Heart right ventricle (tissue), 16 donors: Measurements from ENCODE around the gene ZGLP1. TPM values are rescaled to one million over a fixed set of nuclear protein-coding genes. Genes with fewer than 3 reads are reported as not detected.

Source experiments
- ATAC-seq, 8 donors: fragments of 200-7000 bp; cut with Tn5 transposase; one replicate each; pipeline ENCODE4 v1.9.1; 2020; ENCODE audit warnings: mild to moderate bottlenecking in 8 of 8, moderate library complexity in 8 of 8, moderate number of reproducible peaks in 1 of 8
- DNase-seq, 2 donors: peaks; one replicate each; pipeline ENCODE4 v3.0.0-alpha.2; 2020
- H3K27ac ChIP-seq, 10 donors: fragments of 200-600 bp; sonication (generic) in 2 of 10; one replicate each; pipeline versions ENCODE4 v1.5.0 to v1.8.0; 2020 to 2022; ENCODE audit warnings: mild to moderate bottlenecking in 3 of 10
- H3K27me3 ChIP-seq, 7 donors: fragments of 200-600 bp; one replicate each; pipeline ENCODE4 v1.8.0; 2021 to 2022; ENCODE audit warnings: mild to moderate bottlenecking in 2 of 7
- H3K36me3 ChIP-seq, 9 donors: fragments of 200-600 bp; sonication (generic) in 1 of 9; one replicate each; pipeline versions ENCODE4 v1.5.0 to v1.8.0; 2020 to 2022; ENCODE audit warnings: mild to moderate bottlenecking in 2 of 9
- H3K4me1 ChIP-seq, 9 donors: fragments of 200-600 bp; sonication (generic) in 1 of 9; one replicate each; pipeline versions ENCODE4 v1.5.0 to v1.8.0; 2020 to 2022; ENCODE audit warnings: mild to moderate bottlenecking in 4 of 9
- H3K4me3 ChIP-seq, 10 donors: fragments of 200-600 bp; sonication (generic) in 2 of 10; one replicate each; pipeline versions ENCODE4 v1.5.0 to v1.8.0; 2020 to 2022; ENCODE audit warnings: mild to moderate bottlenecking in 7 of 10, moderate library complexity in 2 of 10
- H3K9me3 ChIP-seq, 11 donors: fragments of 200-600 bp in 10 of 11; sonication (generic) in 2 of 11; one replicate each; pipeline versions ENCODE4 v1.5.0 to v1.8.0; 2013 to 2022; ENCODE audit warnings: mild to moderate bottlenecking in 2 of 11, control low read depth in 1 of 11, moderate library complexity in 1 of 11
- CTCF ChIP-seq, 9 donors: fragments of 200-600 bp; sonication (generic) in 2 of 9; IDR thresholded peaks; one replicate each; pipeline versions ENCODE4 v1.5.0 to v1.8.0; 2021 to 2022; ENCODE audit warnings: antibody characterized with exemption in 9 of 9, mild to moderate bottlenecking in 5 of 9, moderate library complexity in 1 of 9
- WGBS, 2 donors: extraction: QIAGEN DNeasy Blood & Tissue Kit; methylation state at CpG; one replicate each; pipeline ENCODE4 v1.1.7; 2013; ENCODE audit warnings: inconsistent platforms in 1 of 2; 5-methylcytosine and 5-hydroxymethylcytosine counted together
- intact Hi-C, 10 donors: fragments of 100-400 bp; cut with DNase I; formaldehyde crosslinking; loops; one replicate each; pipeline versions ENCODE4 v1.11.1 to v1.14.2; 2022
- polyA plus RNA-seq, 2 donors: library from polyadenylated mRNA; stranded (reverse); fragments of 200-250 nt; gene quantifications; one replicate each; pipeline ENCODE4 v1.2.3, GENCODE V29; 2013
- total RNA-seq, 10 donors: library from RNA; stranded (reverse); fragmentation: NEBNext Ultra II Directional in 3 of 10; extraction: Animal tissue kit (Norgen Biotek cat#: 25700) in 3 of 10; gene quantifications; one replicate each; pipeline versions ENCODE4 v1.2.1 to v1.2.4, GENCODE V29; 2021 to 2023
- donor health status: Arrhythmogenic right ventricular cardiomyopathy.
- donor health status: ischemic (EF 13 %, LVEDD 7.1; RV severe dilation, severe dysfunction).
- donor health status: healthy with polysubstance abuse.
- donor health status: DM: no; HTN: yes; CAD: no.
- donor health status: DM: no; HTN: no; CAD: no.
- donor health status: ischemic (EF 25% LVEDD 6.9; RV normal size, moderate dysfunction).
- donor health status: ischemic (EF 25% LVEDD 5.7; RV mildly dilated, moderate dysfunction).
- donor health status: healthy.
- donor health status: DM: yes; HTN: yes; CAD: no.
- donor health status: Ischemic cardiomyopathy.
- donor health status: ischemic (EF 35%, LVEDD 5.7; RV mildly dilated, moderate dysfunction).
- donor health status: nonischemic (EF 11% LVEDD 7.7; RV severe dilation, severe dysfunction).
- donor health status: DM: yes; HTN: yes; CAD: no.
- donor health status: PGD.
- donor health status: ischemic (EF 29% LVEDD 5.4; RV normal size, mild dysfunction).
- donor health status: nonischemic (EF 23%, LVEDD 6.1; RV moderate dilation, normal function).

ZGLP1 gene
- total and polyA plus RNA-seq, 12 donors: 0.34 to 8.9 (median 0.89) TPM

GRCh38 chr19:10318807-10319682 is 9.4 kb upstream of the ZGLP1 start:
- H3K9me3 ChIP-seq: no peaks in the 10 kb centered on the region
- no peaks in the 10 kb centered on the region for H3K27me3 ChIP-seq
- 91 to 92% methylated on average over 13 of the region's 13 CpGs for WGBS, 2 donors
- TF ChIP-seq CTCF (IDR thresholded peaks at IDR 0.05): no peak
- H3K27ac ChIP-seq: no peak overlapping the region
- DNase-seq (no peak), ATAC-seq (no peak)
- peaks cover 0 to 84% (median 60%) of the 10 kb centered on the region in 9 donors for H3K36me3 ChIP-seq
- intact Hi-C loops: loop anchor here in 1 of 10 donors (5.0 kb wide), 1 partner anchor 47 kb away; the partner anchor contains the start of gene ICAM1
- H3K4me3 ChIP-seq: no peak overlapping the region
- H3K4me1 ChIP-seq: peaks cover 4 to 22% (median 17%) of the 10 kb centered on the region in 9 donors

DNA sequence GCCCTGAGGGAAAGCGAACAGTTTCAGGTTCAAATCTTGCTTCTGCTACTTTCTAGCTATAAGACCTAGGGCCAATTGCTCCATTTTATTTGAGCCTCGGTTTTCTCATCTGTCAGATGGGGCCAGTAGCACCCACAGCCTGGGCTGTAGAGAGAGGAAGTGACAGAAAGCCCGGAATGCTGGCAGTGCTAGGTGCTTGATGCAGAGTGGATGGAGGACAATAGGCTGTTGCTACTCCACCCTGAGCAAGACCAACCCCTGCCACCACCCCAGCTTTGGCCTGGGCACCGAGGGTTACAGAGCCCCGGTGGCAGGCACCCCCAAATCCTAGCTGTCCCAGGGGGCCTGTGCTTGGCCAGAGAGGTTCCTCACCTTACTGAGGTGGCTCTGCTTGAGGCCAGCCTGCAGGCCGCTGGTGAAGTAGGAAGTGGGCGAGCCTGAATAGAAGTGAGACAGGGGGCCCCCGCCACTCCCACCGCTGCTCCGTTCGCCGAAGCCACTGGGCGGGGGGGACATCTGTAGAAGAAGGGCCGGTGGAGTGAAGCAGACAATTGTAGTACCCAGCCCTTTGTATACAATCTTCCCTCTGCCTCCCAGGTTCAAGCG is 8.3 kb upstream of the ZGLP1 start:
- Histone ChIP-seq H3K27ac (no peak overlapping the region), H3K4me1 (peaks cover 4 to 22% (median 17%) of the 10 kb centered on the region in 9 donors), H3K4me3 (no peak overlapping the region), H3K27me3 (no peaks in the 10 kb centered on the region), H3K36me3 (peaks cover 0 to 79% (median 49%) of the 10 kb centered on the region in 9 donors), H3K9me3 (no peaks in the 10 kb centered on the region)
- 92 to 95% methylated on average over 15 of the region's 15 CpGs for WGBS, 2 donors
- intact Hi-C loops: loop anchor here in 1 of 10 donors (5.0 kb wide), 1 partner anchor 46 kb away; the partner anchor contains the start of gene ICAM1
- no peak for ATAC-seq
- no peak for TF ChIP-seq CTCF (IDR thresholded peaks at IDR 0.05)
- no peak for DNase-seq

DNA sequence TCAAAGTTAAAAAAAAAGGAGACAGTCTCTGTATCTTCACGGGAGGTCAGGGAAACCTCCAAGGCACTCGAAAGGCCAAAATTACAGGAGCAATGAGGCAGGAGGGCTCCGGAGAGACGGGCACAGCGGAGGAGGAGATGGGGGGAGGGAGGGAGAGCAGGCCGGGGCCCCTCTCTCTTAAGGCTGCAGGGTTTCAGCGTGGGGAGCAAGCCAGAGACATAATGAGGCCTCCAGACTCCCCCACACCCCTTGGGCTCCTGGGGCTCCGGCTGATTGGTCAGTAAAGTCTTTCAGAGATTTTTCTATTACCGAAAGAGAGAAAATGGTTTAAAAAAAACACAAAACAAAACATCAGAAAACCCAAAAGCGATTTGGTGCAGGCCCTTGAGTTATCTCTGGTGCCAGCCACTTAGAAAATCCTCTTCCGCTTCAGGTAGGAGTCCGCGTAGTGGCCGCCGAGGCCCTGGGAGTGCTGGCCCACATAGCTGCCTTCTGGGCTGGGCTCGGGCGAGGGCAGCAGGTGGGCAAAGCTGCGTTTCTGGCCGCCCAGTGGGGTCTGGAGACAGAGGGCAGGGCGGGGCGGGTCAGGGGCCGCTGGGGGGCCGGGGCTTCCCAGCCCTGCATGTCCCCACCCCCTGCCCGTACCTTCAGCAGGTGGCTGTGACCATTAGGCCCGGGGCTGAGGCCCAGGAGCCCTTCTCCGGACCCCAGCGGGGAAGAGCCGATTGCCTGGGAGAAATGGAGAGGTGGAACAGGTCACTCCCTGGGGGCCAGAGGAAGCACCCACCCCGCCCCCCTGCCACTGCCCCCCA is 7.6 kb upstream of the ZGLP1 start:
- Histone ChIP-seq H3K4me3 (no peak overlapping the region), H3K9me3 (no peaks in the 10 kb centered on the region), H3K27ac (no peak overlapping the region), H3K27me3 (no peaks in the 10 kb centered on the region), H3K4me1 (peaks cover 4 to 22% (median 17%) of the 10 kb centered on the region in 9 donors), H3K36me3 (peaks cover 0 to 75% (median 42%) of the 10 kb centered on the region in 9 donors)
- no peak for DNase-seq
- no peak for TF ChIP-seq CTCF (IDR thresholded peaks at IDR 0.05)
- no peak for ATAC-seq
- 85% methylated on average over 28 to 29 of the region's 29 CpGs for WGBS, 2 donors
- intact Hi-C loops: loop anchor here in 1 of 10 donors (5.0 kb wide), 1 partner anchor 45 kb away; the partner anchor contains the start of gene ICAM1
